IMR-90 (cell line): ENCODE data around the gene RET. TPM values are rescaled to one million over a fixed set of nuclear protein-coding genes. Genes with fewer than 3 reads are reported as not detected.

Source experiments
- ATAC-seq: fragments of 200-7000 bp; cut with Tn5 transposase; 2 replicates; pipeline ENCODE4 v1.9.1; 2020; ENCODE audit warnings: low read depth, mild to moderate bottlenecking, moderate library complexity
- BruUV-seq: library from RNA; stranded (reverse); fragments of 400-500 nt; replicated peaks from 2 replicates; lab custom pipeline; 2021; lab: Mats Ljungman, UMichigan
- CTCF ChIA-PET: fragments of 300-600 bp; formaldehyde crosslinking; extraction: SDS; loops from one replicate; lab custom pipeline; 2021; ENCODE audit warnings: antibody characterized with exemption; lab: Yijun Ruan, JAX
- POLR2A ChIA-PET: fragments of 300-600 bp; sonication (Branson Sonifier 250); formaldehyde crosslinking; loops from one replicate; lab custom pipeline; 2022; ENCODE audit warnings: antibody characterized with exemption; ENCODE audit not compliant: unreplicated experiment; lab: Charles Lee
- DNase-seq: peaks from one replicate; pipeline ENCODE4 v3.0.0; 2013
- H2AFZ ChIP-seq: replicated peaks from 2 replicates; pipeline ENCODE3; 2013; ENCODE audit warnings: low read length, mild to moderate bottlenecking; ENCODE audit not compliant: poor library complexity
- H2AK5ac ChIP-seq: 2 replicates; pipeline ENCODE4 v1.6.1; 2013; ENCODE audit warnings: low read depth, low read length, inconsistent platforms
- H2AK9ac ChIP-seq: replicated peaks from 2 replicates; pipeline ENCODE3; 2013; ENCODE audit warnings: mild to moderate bottlenecking, low read depth, low read length, moderate library complexity; ENCODE audit not compliant: poor library complexity
- H2BK120ac ChIP-seq: 2 replicates; pipeline ENCODE4 v1.6.1; 2013; ENCODE audit warnings: low read depth, low read length, inconsistent platforms
- H2BK15ac ChIP-seq: 3 replicates; pipeline ENCODE4 v1.6.1; 2013; ENCODE audit warnings: low read depth, low read length, inconsistent platforms
- H2BK20ac ChIP-seq: 2 replicates; pipeline ENCODE4 v1.6.1; 2013; ENCODE audit warnings: low read depth, mild to moderate bottlenecking, inconsistent platforms, low read length, moderate library complexity
- H2BK5ac ChIP-seq: 2 replicates; pipeline ENCODE4 v1.6.1; 2013; ENCODE audit warnings: mild to moderate bottlenecking, low read depth, low read length, inconsistent platforms; ENCODE audit not compliant: poor library complexity, severe bottlenecking
- H3K14ac ChIP-seq: replicated peaks from 2 replicates; pipeline ENCODE4 v1.6.1; 2013; ENCODE audit warnings: low read depth, low read length, inconsistent platforms
- H3K18ac ChIP-seq: 2 replicates; pipeline ENCODE4 v1.6.1; 2013; ENCODE audit warnings: low read depth, low read length, control low read depth
- H3K23ac ChIP-seq: 2 replicates; pipeline ENCODE4 v1.6.1; 2013; ENCODE audit warnings: low read depth, low read length, inconsistent platforms
- H3K27ac ChIP-seq: 2 replicates; pipeline ENCODE4 v1.5.1; 2013; ENCODE audit warnings: mild to moderate bottlenecking, control low read depth, low read length; ENCODE audit not compliant: insufficient read depth
- H3K27me3 ChIP-seq: 2 replicates; pipeline ENCODE4 v1.6.1; 2013; ENCODE audit warnings: low read length; ENCODE audit not compliant: control insufficient read depth, insufficient read depth
- H3K36me3 ChIP-seq: 2 replicates; pipeline ENCODE4 v1.6.1; 2013; ENCODE audit warnings: low read length, mixed read lengths; ENCODE audit not compliant: control insufficient read depth, insufficient read depth
- H3K4ac ChIP-seq: 2 replicates; pipeline ENCODE4 v1.6.1; 2013; ENCODE audit warnings: low read depth, low read length, inconsistent platforms
- H3K4me1 ChIP-seq: 2 replicates; pipeline ENCODE4 v1.6.1; 2013; ENCODE audit warnings: low read length, mixed read lengths; ENCODE audit not compliant: control insufficient read depth, insufficient read depth
- H3K4me2 ChIP-seq: 2 replicates; pipeline ENCODE4 v1.6.1; 2013; ENCODE audit warnings: low read depth, mild to moderate bottlenecking, control low read depth, low read length, moderate library complexity
- H3K4me3 ChIP-seq: 2 replicates; pipeline ENCODE4 v1.5.1; 2013; ENCODE audit warnings: low read depth, mild to moderate bottlenecking, control low read depth, low read length, moderate library complexity; ENCODE audit not compliant: insufficient read depth
- H3K56ac ChIP-seq: 2 replicates; pipeline ENCODE4 v1.6.1; 2013; ENCODE audit warnings: low read length, inconsistent platforms; ENCODE audit not compliant: insufficient read depth; ENCODE audit errors: extremely low read depth
- H3K79me1 ChIP-seq, 2 experiments: 2 replicates each; pipeline ENCODE4 v1.6.1; 2013; ENCODE audit warnings: low read length in 2 of 2, inconsistent platforms in 1 of 2, low read depth in 1 of 2
- H3K9ac ChIP-seq: 2 replicates; pipeline ENCODE4 v1.6.1; 2013; ENCODE audit warnings: low read depth, low read length, control low read depth
- H3K9me1 ChIP-seq: 2 replicates; pipeline ENCODE4 v1.6.1; 2013; ENCODE audit warnings: low read length, inconsistent platforms; ENCODE audit not compliant: insufficient read depth
- H3K9me3 ChIP-seq: 2 replicates; pipeline ENCODE4 v1.6.1; 2013; ENCODE audit warnings: low read length; ENCODE audit not compliant: control insufficient read depth, insufficient read depth
- H4K20me1 ChIP-seq: 2 replicates; pipeline ENCODE4 v1.6.1; 2013; ENCODE audit warnings: low read length, inconsistent platforms; ENCODE audit not compliant: insufficient read depth
- H4K5ac ChIP-seq: 2 replicates; pipeline ENCODE4 v1.6.1; 2013; ENCODE audit warnings: mild to moderate bottlenecking, low read depth, low read length, control low read depth
- H4K8ac ChIP-seq, 2 experiments: 2 replicates each; pipeline ENCODE4 v1.6.1; 2013; ENCODE audit warnings: low read depth in 2 of 2, low read length in 2 of 2, control low read depth in 1 of 2, inconsistent platforms in 1 of 2
- H4K91ac ChIP-seq: 2 replicates; pipeline ENCODE4 v1.6.1; 2013; ENCODE audit warnings: low read depth, low read length, inconsistent platforms; ENCODE audit not compliant: insufficient read depth
- BHLHE40 ChIP-seq: fragments of 150-350 bp; IDR thresholded peaks from 2 replicates; pipeline ENCODE4 v1.6.1; 2016; ENCODE audit warnings: mild to moderate bottlenecking, low read depth, low read length
- CHD1 ChIP-seq: IDR thresholded peaks from 2 replicates; pipeline ENCODE4 v1.6.1; 2012; ENCODE audit warnings: low read depth, low read length, improper control_type of control experiment
- FOS ChIP-seq: fragments of 150-350 bp; IDR thresholded peaks from 2 replicates; pipeline ENCODE4 v1.6.1; 2016; ENCODE audit warnings: low read depth, low read length
- MAZ ChIP-seq: IDR thresholded peaks from 2 replicates; pipeline ENCODE4 v1.6.1; 2012; ENCODE audit warnings: low read depth, mild to moderate bottlenecking, low read length, improper control_type of control experiment, moderate library complexity, borderline replicate concordance
- MXI1 ChIP-seq: IDR thresholded peaks from 2 replicates; pipeline ENCODE4 v1.6.1; 2012; ENCODE audit warnings: low read depth, mild to moderate bottlenecking, low read length, moderate library complexity, borderline replicate concordance
- NFE2L2 ChIP-seq: fragments of 150-350 bp; IDR thresholded peaks from 2 replicates; pipeline ENCODE4 v1.6.1; 2016; ENCODE audit warnings: low read depth, mild to moderate bottlenecking, low read length
- POLR2A ChIP-seq: IDR thresholded peaks from 2 replicates; pipeline ENCODE4 v1.6.1; 2012; ENCODE audit warnings: mild to moderate bottlenecking, low read depth, low read length
- RAD21 ChIP-seq: IDR thresholded peaks from 2 replicates; pipeline ENCODE4 v1.6.1; 2012; ENCODE audit warnings: low read length, improper control_type of control experiment
- RCOR1 ChIP-seq: IDR thresholded peaks from 2 replicates; pipeline ENCODE4 v1.6.1; 2012; ENCODE audit warnings: mild to moderate bottlenecking, low read length, improper control_type of control experiment; ENCODE audit not compliant: insufficient replicate concordance
- RFX5 ChIP-seq: IDR thresholded peaks from 2 replicates; pipeline ENCODE4 v1.8.0; 2012; ENCODE audit warnings: low read depth, mild to moderate bottlenecking, low read length, moderate library complexity
- SMC3 ChIP-seq: fragments of 150-350 bp; IDR thresholded peaks from 2 replicates; pipeline ENCODE4 v1.6.1; 2016; ENCODE audit warnings: low read depth, mild to moderate bottlenecking, antibody characterized with exemption, low read length, moderate library complexity
- USF2 ChIP-seq: fragments of 150-350 bp; IDR thresholded peaks from 2 replicates; pipeline ENCODE4 v1.6.1; 2017; ENCODE audit warnings: mild to moderate bottlenecking, antibody characterized with exemption, low read length, low read depth
- WGBS, 2 experiments: methylation state at CpG; one replicate each; pipeline versions ENCODE4 v1.1.5 to v1.1.7; 2013; ENCODE audit warnings: missing lambda C conversion rate in 2 of 2; ENCODE audit not compliant: insufficient read length in 1 of 2; ENCODE audit errors: extremely low coverage in 2 of 2; 5-methylcytosine and 5-hydroxymethylcytosine counted together
- dilution Hi-C: fragments of 300-500 bp; cut with HindIII; formaldehyde crosslinking; loops from one replicate; pipeline ENCODE4 v1.14.3; 2018; ENCODE audit warnings: low sequenced_read_pairs; ENCODE audit not compliant: unreplicated experiment
- in situ Hi-C: fragments of 300-500 bp; cut with MboI; formaldehyde crosslinking; loops from 3 replicates; pipeline ENCODE4 v1.14.3; 2019; ENCODE audit warnings: low sequenced_read_pairs, inconsistent platforms, mixed read lengths
- intact Hi-C: fragments of 100-400 bp; cut with micrococcal nuclease; formaldehyde crosslinking; loops from 2 replicates; pipeline ENCODE4 v1.10.0; 2022
- polyA plus RNA-seq, 3 experiments: library from polyadenylated mRNA; depleted of rRNA; stranded (reverse); fragments of >200 nt; gene quantifications; 2 replicates each; pipeline ENCODE4 v1.2.3, GENCODE V29; 2012; ENCODE audit warnings: low replicate concordance in 1 of 3
- total RNA-seq: library from RNA; depleted of rRNA; stranded (reverse); fragments of >200 nt; gene quantifications from 2 replicates; pipeline ENCODE4 v1.2.3, GENCODE V29; 2012
- TF ChIP-seq, protein P1 (sequence below): conservative IDR thresholded peaks from 2 replicates; pipeline ENCODE4 v1.5.1; 2012; ENCODE audit warnings: mild to moderate bottlenecking, low read depth, low read length, improper control_type of control experiment

RET gene
- total and polyA plus RNA-seq, 2 of the 4 experiments (the other 2 are of a cell fraction): 0.10 to 0.18 TPM

GRCh38 chr10:43037942-43038782, 38.7 kb upstream of the RET start:
- Histone ChIP-seq H2BK120ac (no peak overlapping the region), H4K5ac (no peak overlapping the region), H2BK5ac (no peak overlapping the region), H3K18ac (no peak overlapping the region), H3K36me3 (no peaks in the 10 kb centered on the region), H4K8ac (no peak overlapping the region), H3K23ac (no peak overlapping the region), H3K14ac (no peak overlapping the region), H3K27me3 (no peaks in the 10 kb centered on the region; the same call in 1 of the 2 replicates), H2AK5ac (no peak overlapping the region), H2BK15ac (no peak overlapping the region), H4K20me1 (no peaks in the 10 kb centered on the region), H3K9ac (no peak overlapping the region), H2AK9ac (no peak overlapping the region), H2AFZ (no peak overlapping the region), H3K9me1 (no peaks in the 10 kb centered on the region), H3K4ac (no peak overlapping the region), H3K9me3 (no peaks in the 10 kb centered on the region), H3K4me2 (no peak overlapping the region), H4K91ac (no peak overlapping the region), H2BK20ac (no peak overlapping the region), H3K27ac (no peak overlapping the region), H3K4me1 (no peaks in the 10 kb centered on the region), H3K4me3 (no peak overlapping the region), H3K79me1 (no peaks in the 10 kb centered on the region), H3K56ac (no peak overlapping the region)
- WGBS, 2 experiments: 73% methylated on average over 2 of the region's 14 CpGs; no CpG with 5 or more reads in 1 of the 2 experiments
- in situ Hi-C loops: no loop called here
- POLR2A ChIA-PET: no interaction called here
- intact Hi-C loops: no loop called here
- ATAC-seq (no peak), DNase-seq (no peak)
- CTCF ChIA-PET: no interaction called here
- BruUV-seq: no TSS peak
- TF ChIP-seq CHD1: no peak
- TF ChIP-seq NFE2L2: no peak
- TF ChIP-seq MAZ: no peak
- no peak for TF ChIP-seq RFX5
- no peak for TF ChIP-seq FOS
- TF ChIP-seq RCOR1: no peak
- no peak for TF ChIP-seq RAD21
- no peak for TF ChIP-seq MXI1
- no peak for TF ChIP-seq BHLHE40
- TF ChIP-seq SMC3: no peak
- no peak for TF ChIP-seq POLR2A
- TF ChIP-seq, protein P1, sequence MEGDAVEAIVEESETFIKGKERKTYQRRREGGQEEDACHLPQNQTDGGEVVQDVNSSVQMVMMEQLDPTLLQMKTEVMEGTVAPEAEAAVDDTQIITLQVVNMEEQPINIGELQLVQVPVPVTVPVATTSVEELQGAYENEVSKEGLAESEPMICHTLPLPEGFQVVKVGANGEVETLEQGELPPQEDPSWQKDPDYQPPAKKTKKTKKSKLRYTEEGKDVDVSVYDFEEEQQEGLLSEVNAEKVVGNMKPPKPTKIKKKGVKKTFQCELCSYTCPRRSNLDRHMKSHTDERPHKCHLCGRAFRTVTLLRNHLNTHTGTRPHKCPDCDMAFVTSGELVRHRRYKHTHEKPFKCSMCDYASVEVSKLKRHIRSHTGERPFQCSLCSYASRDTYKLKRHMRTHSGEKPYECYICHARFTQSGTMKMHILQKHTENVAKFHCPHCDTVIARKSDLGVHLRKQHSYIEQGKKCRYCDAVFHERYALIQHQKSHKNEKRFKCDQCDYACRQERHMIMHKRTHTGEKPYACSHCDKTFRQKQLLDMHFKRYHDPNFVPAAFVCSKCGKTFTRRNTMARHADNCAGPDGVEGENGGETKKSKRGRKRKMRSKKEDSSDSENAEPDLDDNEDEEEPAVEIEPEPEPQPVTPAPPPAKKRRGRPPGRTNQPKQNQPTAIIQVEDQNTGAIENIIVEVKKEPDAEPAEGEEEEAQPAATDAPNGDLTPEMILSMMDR: no peak
- TF ChIP-seq USF2: no peak
- dilution Hi-C loops: no loop called here
